IPS-NIHi7 (cell line): ENCODE measurements around the gene SGMS2.
"Not testable (repeated sequence)": the region's sequence is repeated elsewhere in the genome, so short reads cannot be mapped to it uniquely, and the experiment has no call there.

Experiments used
- DNase-seq: peaks from one replicate; pipeline ENCODE4 v3.0.0; 2012; ENCODE audit warnings: mixed read lengths; ENCODE audit errors: extremely low spot score

The SGMS2 gene

DNA sequence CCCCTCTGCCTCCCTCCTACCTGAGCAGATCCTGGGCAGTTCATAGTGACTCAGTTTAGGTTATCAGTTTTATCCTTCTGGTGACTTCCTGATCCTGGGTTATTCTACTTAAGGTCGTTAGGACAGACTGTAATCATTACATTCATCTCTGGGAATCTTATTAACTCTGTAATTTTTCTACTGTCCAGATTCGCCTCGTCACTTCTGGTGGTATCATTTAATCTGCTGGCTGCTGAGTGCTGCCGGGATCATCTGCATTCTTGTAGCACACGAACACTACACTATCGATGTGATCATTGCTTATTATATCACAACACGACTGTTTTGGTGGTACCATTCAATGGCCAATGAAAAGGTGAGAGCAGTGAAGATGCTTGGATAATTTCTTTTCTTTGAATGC is 83.6 kb downstream of the SGMS2 start:
- DNase-seq: no peak

DNA sequence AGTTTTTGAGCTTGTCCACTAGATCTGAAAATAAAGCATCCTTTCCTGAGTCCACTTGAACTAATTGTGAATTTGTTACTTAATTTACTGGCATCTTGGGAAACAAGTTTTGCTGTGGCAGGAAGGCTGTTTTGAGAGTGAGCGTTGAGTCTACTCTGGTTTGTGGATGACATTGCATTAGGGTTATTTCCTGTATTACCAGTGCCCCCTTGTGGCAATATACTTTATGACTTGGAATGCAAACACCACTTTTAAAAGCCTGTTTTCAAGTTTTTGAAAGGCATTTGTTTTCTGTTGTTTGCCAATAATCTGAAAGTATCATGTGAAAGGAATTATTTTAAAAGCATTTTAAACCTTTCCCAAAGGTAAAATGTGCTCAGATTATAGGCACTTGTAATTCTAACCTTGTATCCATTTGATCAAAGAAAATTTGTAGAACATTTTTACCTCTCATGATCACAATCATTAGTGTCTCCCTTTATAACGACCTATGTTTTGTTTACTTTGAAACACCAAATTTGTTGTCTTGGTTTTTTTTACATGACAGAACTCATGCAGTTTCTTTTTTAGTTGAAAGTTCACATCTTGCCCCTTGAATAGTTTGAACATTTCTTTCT is 88.7 kb downstream of the SGMS2 start:
- peak; percentile 54 for DNase-seq

DNA sequence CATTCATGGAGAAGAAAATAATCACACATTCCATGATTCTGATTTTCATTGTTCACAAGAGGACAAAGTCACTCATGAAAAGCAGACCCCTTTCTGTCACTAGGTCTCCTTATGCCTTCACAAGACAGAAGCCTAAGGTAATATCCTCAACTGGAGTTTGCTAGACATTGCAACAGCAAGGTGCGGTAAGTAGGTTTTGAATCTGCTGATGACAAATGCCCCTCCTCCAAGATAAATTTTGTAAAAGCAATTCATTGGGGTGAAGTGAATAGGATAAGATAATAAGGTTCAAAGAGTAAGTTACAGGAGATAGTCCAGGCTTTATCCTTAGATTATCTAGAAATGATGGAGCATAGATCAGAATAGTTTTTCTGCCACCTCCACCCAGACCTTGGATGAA is 90.5 kb downstream of the SGMS2 start:
- no peak for DNase-seq

DNA sequence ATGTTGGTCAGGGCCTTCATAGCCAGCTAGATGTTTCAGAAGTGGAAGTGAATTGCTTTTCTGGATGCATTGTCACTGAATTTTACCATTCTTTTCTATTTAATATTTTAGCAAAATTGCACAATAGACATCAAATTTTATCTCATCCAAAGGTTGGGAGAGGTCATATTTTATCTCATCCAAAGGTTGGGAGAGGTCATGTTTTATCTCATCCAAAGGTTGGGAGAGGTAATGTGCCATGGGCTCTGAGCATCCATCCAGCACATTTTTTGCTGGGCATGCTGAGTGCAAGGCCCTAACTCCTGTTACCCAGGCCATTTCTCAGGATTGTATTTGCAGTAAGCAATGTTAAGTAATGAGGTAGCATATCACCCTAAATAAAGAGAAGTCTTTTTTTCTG is 91.9 kb downstream of the SGMS2 start:
- DNase-seq: no peak

DNA sequence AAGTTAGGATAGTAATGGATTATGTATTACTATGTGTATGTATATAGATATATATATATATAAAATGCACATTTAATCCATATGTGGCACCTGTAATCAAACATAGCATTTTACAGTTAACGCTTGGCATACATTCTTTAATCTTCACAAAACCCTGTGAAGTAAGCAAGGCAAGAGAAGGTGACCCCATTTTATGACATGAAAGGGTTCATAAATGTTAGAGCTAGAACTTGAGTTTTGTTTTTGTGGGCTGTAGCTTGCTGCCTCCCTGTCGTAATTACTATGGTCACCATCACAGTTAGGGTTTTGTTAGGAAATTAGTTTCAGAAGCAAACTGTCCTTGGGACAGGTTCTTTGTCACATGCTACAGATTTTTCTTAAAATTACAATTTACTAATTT is 92.8 kb downstream of the SGMS2 start:
- no peak for DNase-seq

DNA sequence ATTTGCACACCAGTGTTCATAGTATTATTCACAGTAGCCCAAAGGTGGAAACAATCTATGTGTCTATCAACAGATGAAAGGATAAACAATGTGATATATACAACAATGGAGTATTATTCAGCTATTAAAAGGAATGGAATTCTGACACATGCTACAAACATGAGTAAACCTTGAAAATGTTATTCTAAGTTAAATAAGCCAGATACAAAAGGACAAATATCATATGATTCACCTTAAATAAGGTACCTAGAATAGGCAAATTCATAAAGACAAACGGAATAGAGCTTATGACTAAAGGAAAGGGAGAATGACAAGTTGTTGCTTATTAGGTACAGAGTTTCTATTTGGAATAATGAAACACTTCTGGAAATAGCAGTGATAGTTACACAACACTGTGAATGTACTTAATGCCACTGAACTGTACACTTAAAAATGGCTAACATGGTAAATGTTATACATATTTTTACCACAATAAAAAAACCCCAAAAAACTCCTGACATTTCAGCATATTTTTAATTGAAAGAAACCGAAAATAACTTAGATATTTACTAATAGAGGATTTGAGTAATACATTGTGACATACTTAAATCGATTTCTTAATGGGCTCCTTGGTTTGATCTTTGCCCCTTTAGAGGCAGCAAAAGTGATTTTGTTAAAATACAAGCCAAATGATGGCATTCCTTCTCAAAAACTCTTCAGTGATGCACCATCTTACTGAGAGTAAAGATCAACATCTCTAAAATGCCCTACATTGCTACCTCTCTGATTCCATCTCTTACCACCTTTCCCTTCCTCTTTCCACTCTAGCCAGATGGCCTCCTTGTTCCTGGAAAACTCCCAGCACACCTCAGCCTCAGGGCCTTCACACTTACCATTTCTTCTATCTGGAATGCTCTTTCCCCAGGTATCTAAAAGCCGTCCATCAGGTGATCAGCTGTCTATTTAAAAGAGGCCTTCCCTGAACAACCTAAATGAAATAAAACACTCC is 98.0 kb downstream of the SGMS2 start:
- no peak for DNase-seq

DNA sequence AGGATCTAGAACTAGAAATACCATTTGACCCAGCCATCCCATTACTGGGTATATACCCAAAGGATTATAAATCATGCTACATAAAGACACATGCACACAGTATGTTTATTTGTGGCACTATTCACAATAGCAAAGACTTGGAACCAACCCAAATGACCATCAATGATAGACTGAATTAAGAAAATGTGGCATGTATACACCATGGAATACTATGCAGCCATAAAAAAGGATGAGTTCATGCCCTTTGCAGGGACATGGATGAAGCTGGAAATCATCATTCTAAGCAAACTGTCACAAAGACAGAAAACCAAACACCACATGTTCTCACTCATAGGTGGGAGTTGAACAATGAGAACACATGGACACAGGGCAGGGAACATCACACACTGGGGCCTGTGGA is 101.0 kb downstream of the SGMS2 start:
- DNase-seq: not testable (repeated sequence)

DNA sequence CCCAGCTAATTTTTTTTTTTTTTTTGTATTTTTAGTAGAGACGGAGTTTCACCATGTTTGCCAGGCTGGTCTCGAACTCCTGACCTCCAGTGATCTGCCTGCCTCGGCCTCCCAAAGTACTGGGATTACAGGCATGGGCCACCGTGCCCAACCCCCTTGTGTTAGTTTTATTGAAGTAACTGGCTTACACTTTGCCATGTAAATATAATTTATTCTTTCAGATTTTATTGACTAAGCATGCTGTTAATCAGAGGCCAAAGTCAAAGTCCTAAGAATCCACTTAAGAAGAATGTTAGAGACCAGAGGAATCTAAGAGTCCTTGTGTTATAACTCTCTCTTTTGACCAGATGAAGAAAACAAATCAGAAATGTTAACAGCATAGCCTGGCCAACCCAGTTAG is 102.1 kb downstream of the SGMS2 start:
- not testable (repeated sequence) for DNase-seq

DNA sequence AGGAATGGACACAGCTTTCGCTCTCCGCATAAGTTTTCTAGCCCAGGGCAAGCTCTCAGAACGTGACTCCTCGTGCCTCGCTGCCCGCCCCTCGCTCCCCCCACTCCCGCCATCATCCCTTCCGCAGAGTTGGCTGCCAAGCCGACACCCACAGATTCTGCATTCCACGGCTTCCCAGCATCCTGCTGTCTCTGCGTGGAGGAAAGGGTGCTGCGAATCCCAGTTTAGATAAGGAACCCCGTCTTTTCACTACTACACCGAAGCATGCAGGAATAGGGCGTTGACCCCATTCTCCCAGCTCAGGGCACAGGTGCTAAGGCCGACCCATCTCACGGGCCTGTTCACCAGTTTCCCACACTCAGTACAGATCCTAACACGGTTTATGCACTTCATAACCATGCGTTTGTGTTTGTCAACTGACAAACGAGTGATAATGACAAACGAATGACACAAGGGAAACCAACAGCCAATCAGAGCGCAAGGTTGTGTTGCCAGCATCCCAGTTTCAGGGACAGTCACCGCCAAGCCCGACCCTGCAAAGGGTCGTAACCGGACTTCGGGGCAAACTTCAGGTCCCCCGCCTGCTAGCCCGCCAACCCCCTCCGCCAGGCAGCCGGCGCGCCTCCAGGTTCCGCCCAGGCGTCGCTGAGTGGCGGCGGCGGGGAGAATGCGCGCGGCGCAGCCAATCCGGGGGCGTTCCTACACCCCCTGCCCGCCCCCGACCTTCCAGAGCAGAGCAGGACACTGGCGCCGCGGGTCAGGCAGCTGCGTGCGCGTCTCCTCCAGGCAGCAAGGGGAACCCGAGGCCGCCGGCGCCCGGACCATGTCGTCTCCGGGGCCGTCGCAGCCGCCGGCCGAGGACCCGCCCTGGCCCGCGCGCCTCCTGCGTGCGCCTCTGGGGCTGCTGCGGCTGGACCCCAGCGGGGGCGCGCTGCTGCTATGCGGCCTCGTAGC is 106.4 kb downstream of the SGMS2 start, which contains the start of gene CYP2U1:
CYP2U1 (plus strand) TSS at position 729 of the 954 bp plus-strand sequence; CDS start at position 824, 95 bp downstream.
- peak; percentile 95 for DNase-seq

DNA sequence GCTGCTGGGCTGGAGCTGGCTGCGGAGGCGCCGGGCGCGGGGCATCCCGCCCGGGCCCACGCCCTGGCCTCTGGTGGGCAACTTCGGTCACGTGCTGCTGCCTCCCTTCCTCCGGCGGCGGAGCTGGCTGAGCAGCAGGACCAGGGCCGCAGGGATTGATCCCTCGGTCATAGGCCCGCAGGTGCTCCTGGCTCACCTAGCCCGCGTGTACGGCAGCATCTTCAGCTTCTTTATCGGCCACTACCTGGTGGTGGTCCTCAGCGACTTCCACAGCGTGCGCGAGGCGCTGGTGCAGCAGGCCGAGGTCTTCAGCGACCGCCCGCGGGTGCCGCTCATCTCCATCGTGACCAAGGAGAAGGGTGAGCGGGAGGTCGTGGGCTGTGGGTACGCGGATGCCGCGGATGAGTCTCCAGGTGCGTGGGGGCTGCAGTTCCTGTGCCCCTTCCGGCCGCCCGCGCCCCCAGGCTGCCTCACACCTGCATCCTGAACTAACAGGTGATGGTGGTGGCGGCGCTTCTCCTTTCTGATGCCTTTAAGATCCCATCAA is 107.1 kb downstream of the SGMS2 start:
- no peak for DNase-seq

DNA sequence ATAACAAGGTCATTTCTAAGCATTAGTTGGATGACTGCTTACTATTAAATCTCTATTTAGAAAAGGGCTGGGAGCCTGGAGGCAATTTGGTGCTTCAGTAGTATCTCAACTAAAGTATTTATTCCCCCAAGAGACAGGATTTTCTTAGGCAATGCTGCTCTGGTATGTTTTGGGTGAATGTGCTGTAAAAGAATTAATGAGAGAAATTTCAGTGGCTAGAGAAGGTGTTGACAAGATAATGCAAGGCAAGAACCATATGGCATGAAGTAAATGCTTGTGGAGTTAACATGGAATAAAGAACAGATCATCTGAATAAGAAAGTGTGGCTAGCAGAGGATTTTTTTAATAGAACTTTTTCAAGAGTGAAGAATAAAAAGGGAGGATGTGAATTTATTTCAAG is 110.5 kb downstream of the SGMS2 start:
- DNase-seq: no peak

DNA sequence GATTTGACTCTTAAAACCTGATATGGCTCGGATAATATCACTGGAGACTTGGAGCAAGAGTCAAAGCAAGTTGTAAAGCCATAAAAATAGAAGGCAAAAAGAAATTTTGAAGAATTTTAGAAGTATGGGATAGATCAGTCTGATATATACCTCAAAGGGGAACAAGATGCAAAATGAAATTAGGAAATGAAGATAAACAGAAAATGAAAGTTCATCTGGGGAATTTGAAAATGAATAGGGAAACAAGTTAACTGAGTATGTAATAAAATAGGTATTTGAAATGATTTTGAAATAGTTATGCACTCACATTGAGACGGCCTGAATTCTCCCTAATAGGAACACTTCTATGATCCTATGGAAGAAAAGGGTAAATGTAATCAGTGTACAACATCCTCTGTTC is 112.3 kb downstream of the SGMS2 start:
- DNase-seq: no peak

DNA sequence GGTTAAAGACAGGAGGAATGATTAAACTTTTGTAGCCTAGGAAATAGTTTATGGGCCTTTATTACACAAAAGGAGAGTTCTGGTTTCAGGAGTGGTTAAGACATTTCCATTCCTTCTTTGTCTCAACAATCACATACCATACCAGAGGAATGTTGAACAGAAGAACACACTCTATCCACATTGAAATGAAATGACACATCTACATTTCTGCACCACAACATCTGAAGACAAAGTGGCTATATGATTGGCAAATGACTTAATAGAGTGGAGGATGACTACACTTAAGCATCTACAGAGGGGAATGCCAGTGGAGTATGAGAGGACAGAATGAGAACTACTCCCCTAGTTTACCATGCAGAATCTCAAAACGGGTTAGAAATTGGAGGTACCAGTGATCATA is 114.6 kb downstream of the SGMS2 start:
- no peak for DNase-seq

DNA sequence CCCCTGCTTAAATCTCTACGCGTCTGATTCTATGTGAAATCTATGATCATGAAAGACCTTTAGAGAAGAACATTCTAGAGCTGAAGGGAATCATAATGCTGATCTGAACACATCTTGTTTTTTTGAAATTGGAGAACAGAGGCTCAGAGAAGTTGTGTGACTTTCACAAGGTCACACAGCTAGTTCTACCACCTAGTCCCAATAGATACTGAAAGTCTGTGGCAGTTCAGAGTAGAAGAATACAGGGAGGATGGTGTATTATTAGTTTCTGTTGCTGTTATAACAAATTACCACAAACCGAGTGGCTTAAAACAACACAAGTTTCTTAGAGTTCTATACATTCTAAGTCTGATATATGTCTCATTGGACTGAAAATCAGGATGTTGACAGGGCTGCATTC is 121.1 kb downstream of the SGMS2 start:
- no peak for DNase-seq

DNA sequence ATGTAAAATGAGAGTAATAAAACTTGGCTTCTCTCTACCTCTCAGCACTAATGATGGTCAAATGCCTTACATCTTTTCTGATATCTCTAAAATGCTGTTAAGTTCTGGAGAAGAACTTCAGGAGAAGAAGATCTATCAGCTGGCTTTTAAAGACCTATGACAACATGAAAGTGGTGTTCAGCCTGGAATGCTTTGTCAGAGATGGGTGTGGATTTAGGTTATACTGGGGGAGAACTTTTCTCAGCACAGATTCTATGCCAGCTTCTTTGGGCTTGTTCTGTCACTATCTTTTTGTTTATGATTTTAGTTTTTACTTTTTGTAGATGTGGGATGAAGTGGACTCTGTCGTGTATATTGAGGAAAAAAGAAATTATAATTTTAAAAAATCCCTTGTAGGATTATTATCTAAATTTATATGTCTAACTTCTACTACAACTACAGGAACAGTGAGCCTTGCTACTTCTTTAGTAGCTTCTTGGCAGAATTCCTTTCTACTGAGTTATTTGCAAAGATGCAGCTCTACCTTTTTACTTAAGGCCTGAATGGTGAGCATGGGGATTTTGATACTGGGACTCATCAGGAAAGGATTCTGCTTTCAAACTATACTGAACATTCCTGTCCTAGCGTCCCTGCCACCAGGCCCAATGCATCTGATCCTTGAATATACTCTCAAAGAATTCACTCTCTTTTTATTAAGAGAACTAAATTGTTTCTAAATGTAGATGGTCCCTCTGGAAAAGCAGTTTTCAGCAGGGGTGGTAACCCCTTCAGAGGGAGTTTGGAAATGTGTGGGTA is 126.2 kb downstream of the SGMS2 start:
- no peak for DNase-seq

DNA sequence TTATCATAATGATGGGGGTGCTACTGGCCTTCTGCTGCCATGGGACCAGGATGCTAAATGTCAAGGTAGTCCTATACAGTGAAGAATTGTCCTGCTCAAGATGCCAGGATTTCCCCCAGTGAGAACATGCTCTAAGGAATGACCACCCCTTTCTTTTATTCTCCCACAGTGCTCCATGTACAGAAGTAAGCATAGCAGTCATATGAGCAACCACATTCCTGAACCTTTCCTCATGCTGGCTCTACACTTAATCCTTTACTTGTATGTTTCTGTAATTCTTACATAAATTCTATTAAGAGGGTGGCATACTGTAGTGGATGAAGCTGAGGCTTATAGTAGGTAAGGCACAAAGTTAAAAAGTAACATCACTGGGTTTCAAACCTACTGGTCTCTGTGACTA is 126.8 kb downstream of the SGMS2 start:
- DNase-seq: no peak

DNA sequence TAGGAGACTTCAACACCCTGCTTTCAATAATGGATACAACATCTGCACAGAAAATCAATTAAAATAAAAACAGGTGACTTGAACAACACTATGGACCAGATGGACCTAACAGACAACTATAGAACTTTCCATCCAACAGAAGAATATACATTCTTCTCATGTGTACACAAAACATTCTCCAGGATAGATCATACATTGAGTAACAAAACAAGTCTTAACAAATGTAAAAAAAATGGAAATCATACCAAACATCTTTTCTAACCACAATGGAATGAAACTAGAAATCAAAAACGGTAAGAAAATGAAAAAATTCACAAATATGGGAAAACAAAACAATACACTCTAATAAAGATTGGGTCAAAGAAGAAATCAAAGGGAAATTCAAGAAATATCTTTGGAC is 131.3 kb downstream of the SGMS2 start:
- no peak for DNase-seq
